Neutrophil (primary cell): ENCODE measurements around the gene ATAD3C.
"Not testable (repeated sequence)": the region's sequence is repeated elsewhere in the genome, so short reads cannot be mapped to it uniquely, and the experiment has no call there.

ENCODE experiments used
- H3K27ac ChIP-seq: fragments of 200-600 bp; sonication (generic); 2 replicates; pipeline ENCODE4 v1.5.1; 2016; ENCODE audit warnings: mild to moderate bottlenecking, moderate library complexity
- H3K27me3 ChIP-seq: fragments of 200-600 bp; sonication (generic); 2 replicates; pipeline ENCODE4 v1.6.0; 2016; ENCODE audit warnings: mild to moderate bottlenecking
- H3K36me3 ChIP-seq: fragments of 200-600 bp; sonication (generic); 2 replicates; pipeline ENCODE4 v1.5.1; 2017
- H3K4me1 ChIP-seq, 2 experiments: fragments of 200-600 bp in 1 of 2; sonication (generic) in 1 of 2; 1 replicate in 1 of 2; 2 replicates in 1 of 2; pipeline versions ENCODE4 v1.5.1 to v1.6.1; 2013 to 2016; ENCODE audit warnings: low read depth in 1 of 2, low read length in 1 of 2, mild to moderate bottlenecking in 1 of 2, moderate library complexity in 1 of 2; ENCODE audit not compliant: control insufficient read depth in 1 of 2, insufficient read depth in 1 of 2
- H3K4me3 ChIP-seq, 2 experiments: fragments of 200-600 bp in 1 of 2; sonication (generic) in 1 of 2; 1 replicate in 1 of 2; 2 replicates in 1 of 2; pipeline ENCODE4 v1.5.1; 2013 to 2016; ENCODE audit warnings: low read depth in 1 of 2, low read length in 1 of 2, mild to moderate bottlenecking in 1 of 2, moderate library complexity in 1 of 2
- H3K9me3 ChIP-seq: fragments of 200-600 bp; sonication (generic); 2 replicates; pipeline ENCODE4 v1.5.1; 2016
- TF ChIP-seq, protein P1 (sequence below): fragments of 200-600 bp; sonication (generic); IDR thresholded peaks from 2 replicates; pipeline ENCODE4 v1.5.1; 2016; ENCODE audit warnings: antibody characterized with exemption

The ATAD3C gene

DNA sequence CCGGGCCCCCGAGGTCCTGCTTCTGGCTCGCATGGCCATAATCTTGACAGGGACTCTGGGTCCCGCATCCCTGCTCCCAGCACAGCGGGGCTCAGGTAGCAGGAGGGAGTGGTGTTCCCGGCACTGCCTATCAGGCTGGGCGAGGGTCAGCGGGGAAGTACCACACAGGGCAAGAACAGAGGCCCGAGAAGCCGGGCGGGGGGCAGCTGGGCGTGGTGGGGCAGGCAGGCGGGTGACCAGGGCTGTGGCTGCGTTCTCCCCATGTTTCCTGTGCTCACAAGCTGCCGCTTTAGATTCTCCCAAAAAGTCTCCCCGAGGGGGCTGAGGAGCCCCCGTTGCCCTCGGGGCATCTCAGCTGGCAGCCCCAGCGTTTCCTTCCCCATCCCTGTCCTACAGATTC is 40.4 kb downstream of the ATAD3C start:
- H3K36me3 ChIP-seq, result peaks cover 53% of the 10 kb centered on the region
- no peak overlapping the region for H3K27ac ChIP-seq
- TF ChIP-seq, protein P1, sequence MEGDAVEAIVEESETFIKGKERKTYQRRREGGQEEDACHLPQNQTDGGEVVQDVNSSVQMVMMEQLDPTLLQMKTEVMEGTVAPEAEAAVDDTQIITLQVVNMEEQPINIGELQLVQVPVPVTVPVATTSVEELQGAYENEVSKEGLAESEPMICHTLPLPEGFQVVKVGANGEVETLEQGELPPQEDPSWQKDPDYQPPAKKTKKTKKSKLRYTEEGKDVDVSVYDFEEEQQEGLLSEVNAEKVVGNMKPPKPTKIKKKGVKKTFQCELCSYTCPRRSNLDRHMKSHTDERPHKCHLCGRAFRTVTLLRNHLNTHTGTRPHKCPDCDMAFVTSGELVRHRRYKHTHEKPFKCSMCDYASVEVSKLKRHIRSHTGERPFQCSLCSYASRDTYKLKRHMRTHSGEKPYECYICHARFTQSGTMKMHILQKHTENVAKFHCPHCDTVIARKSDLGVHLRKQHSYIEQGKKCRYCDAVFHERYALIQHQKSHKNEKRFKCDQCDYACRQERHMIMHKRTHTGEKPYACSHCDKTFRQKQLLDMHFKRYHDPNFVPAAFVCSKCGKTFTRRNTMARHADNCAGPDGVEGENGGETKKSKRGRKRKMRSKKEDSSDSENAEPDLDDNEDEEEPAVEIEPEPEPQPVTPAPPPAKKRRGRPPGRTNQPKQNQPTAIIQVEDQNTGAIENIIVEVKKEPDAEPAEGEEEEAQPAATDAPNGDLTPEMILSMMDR, result no peak
- no peak overlapping the region for H3K4me3 ChIP-seq
- H3K27me3 ChIP-seq, result no peaks in the 10 kb centered on the region
- H3K4me1 ChIP-seq, result no peaks in the 10 kb centered on the region
- no peaks in the 10 kb centered on the region for H3K9me3 ChIP-seq

DNA sequence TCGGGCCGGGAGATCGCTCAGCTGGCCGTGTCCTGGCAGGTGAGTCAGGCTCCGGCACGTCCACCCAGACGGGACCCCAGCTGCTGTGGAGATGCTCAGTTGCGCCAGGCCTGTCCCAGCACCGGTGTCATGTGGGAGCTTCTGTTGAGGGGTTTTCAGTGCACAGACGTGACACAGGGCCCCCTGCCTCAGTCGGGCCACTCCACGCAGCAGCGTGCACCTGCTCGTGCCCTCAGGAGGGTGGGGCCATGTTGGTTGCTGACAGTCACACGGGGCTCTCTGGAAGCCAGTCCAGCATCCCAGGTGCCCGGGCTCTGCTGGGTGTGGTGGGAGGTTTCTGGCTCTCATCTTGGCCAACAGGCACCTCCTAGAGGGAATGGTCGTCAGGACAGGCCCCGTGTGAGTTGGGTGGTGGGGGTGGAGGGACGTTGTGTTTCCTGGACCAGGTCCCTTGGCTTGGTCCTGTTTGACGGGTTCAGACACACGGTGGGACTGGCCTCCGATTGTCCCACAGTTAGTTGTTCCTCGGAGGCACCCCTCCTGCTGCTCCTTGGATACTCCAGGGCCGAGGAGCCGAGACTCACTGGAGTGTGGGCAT is 41.2 kb downstream of the ATAD3C start:
- no peak overlapping the region for H3K4me3 ChIP-seq
- H3K36me3 ChIP-seq, result peaks cover 51% of the 10 kb centered on the region
- TF ChIP-seq, protein P1, result no peak
- H3K9me3 ChIP-seq, result no peaks in the 10 kb centered on the region
- no peaks in the 10 kb centered on the region for H3K27me3 ChIP-seq
- no peaks in the 10 kb centered on the region for H3K4me1 ChIP-seq
- no peak overlapping the region for H3K27ac ChIP-seq

DNA sequence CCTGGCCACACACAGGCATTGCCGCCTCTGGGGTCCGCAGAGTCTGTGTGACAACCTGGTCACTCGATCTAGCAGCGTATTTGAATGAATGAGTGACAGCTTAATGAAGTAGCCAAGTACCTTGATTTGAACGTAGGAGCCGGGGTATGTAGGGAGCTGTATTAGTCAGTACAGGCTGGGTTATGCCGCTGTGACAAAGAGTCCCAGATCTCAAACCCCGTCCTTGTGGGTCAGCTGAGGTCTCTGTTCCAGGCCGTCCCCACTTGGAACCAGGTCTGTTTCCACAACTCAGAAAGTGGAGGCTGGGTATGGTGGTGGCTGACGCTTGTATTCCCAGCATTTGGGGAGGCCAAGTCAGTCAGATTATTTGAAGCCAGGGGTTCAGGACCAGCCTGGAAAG is 42.1 kb downstream of the ATAD3C start:
- no peaks in the 10 kb centered on the region for H3K9me3 ChIP-seq
- H3K27ac ChIP-seq, result no peak overlapping the region
- TF ChIP-seq, protein P1, result no peak
- H3K4me3 ChIP-seq, result no peak overlapping the region
- no peaks in the 10 kb centered on the region for H3K4me1 ChIP-seq
- peaks cover 50% of the 10 kb centered on the region for H3K36me3 ChIP-seq
- no peaks in the 10 kb centered on the region for H3K27me3 ChIP-seq

DNA sequence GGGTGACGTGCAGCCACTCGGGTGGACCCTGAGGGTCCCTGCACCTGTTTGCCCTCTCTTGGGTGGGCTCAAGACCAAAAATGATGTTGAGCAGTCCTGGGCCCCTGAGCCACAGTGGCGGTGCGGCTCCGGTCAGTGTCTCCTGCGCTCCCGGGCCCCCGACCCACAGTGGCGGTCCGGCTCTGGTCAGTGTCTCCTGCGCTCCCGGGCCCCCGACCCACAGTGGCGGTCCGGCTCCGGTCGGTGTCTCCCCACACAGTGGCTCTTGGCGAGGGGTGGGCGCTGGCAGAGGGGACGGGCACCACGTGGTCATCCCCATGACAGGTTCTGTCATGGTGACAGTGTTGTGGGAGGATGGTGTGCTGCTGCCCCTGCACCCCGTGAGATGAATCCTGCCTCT is 44.8 kb downstream of the ATAD3C start:
- H3K4me3 ChIP-seq, result not testable (repeated sequence)

DNA sequence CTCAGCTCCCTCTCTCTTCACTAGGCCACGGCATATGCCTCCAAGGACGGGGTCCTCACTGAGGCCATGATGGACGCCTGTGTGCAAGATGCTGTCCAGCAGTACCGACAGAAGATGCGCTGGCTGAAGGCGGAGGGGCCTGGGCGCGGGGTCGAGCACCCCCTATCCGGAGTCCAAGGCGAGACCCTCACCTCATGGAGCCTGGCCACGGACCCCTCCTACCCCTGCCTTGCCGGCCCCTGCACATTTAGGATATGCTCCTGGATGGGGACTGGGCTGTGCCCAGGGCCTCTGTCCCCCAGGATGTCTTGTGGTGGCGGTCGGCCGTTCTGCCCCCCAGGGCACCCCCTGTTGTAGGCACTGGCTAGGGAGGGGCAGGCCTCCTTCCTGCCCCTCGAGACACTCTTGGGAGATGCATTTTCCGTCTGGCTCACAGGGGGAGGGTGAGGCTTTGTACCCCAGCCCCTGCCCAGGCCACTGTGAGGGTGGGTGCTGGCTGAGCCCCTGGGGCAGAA is 46.0 kb downstream of the ATAD3C start:
- not testable (repeated sequence) for H3K27me3 ChIP-seq, H3K4me1 ChIP-seq, H3K9me3 ChIP-seq, H3K4me3 ChIP-seq, H3K27ac ChIP-seq
- peaks cover 20% of the 10 kb centered on the region for H3K36me3 ChIP-seq

More for the DNA sequence above, 44.8 kb downstream of the ATAD3C start:
- H3K9me3 ChIP-seq, H3K4me1 ChIP-seq, H3K27me3 ChIP-seq, H3K27ac ChIP-seq: not testable (repeated sequence)
- peaks cover 32% of the 10 kb centered on the region for H3K36me3 ChIP-seq

DNA sequence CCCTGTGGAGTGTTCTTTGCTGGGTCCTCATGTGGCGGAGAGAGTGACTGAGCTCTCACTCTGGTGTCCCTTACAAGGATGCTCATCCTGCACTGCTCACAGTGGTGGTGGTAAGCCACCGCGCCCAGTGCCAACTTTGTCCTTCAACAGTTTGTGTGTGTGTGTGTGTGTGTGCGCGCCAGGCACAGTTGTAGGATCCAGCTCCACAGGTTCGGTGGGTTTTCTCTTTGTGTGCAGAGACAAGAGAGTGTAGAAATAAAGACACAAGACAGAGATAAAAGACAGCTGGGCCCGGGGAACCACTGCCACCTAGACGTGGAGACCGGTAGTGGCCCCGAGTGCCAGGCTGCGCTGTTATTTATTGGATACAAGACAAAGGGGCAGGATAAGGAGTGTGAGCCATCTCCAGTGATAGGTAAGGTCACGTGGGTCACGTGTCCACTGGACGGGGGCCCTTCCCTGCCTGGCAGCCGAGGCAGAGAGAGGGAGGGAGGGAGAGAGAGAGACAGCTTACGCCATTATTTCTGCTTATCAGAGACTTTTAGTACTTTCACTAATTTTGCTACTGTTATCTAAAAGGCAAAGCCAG is 55.4 kb downstream of the ATAD3C start:
- H3K36me3 ChIP-seq, H3K9me3 ChIP-seq, H3K27me3 ChIP-seq: not testable (repeated sequence)
- Histone ChIP-seq H3K4me1 (peaks cover 4 to 11% of the 10 kb centered on the region in 2 experiments), H3K4me3 (peak overlapping the region in 1 of 2 experiments; percentile 30), H3K27ac (peak overlapping the region; percentile 75)
- TF ChIP-seq, protein P1, result peak; percentile 63

DNA sequence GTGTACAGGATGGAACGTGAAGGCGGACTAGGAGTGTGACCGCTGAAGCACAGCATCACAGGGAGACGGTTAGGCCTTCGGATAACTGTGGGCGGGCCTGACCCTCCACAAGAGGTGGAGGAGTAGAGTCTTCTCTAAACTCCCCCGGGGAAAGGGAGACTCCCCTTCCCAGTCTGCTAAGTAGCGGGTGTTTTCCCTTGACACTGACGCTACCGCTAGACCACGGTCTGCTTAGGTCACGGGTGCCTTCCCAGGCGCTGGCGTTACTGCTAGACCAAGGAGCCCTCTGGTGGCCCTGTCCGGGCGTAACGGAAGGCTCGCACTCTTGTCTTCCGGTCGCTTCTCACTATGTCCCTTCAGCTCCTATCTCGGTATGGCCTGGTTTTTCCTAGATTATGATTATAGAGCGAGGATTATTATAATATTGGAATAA is 55.9 kb downstream of the ATAD3C start:
- H3K4me1 ChIP-seq, result peaks cover 4 to 11% of the 10 kb centered on the region in 2 experiments
- H3K4me3 ChIP-seq, result peak overlapping the region in 1 of 2 experiments; percentile 30
- not testable (repeated sequence) for H3K27me3 ChIP-seq, H3K36me3 ChIP-seq, H3K9me3 ChIP-seq
- peak overlapping the region; percentile 75 for H3K27ac ChIP-seq

DNA sequence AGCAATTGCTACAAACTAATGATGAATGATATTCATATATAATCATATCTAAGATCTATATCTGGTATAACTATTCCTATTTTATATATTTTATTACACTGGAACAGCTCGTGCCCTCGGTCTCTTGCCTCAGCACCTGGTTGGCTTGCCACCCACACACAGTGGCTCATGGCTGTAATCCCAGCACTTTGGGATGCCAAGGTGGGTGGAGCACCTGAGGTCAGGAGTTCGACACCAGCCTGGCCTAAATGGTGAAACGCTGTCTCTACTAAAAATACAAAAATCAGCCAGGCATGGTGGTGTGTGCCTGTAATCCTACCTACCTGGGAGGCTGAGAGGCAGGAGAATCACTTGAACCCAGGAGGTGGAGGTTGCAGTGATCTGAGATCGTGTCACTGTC is 56.3 kb downstream of the ATAD3C start:
- Histone ChIP-seq H3K27ac (peak overlapping the region; percentile 75), H3K4me1 (peaks cover 4 to 12% of the 10 kb centered on the region in 2 experiments)
- H3K36me3 ChIP-seq, H3K27me3 ChIP-seq, H3K4me3 ChIP-seq, H3K9me3 ChIP-seq: not testable (repeated sequence)
